GM10847 (cell line): Measurements from ENCODE around the gene ZNF485.
A peak's percentile ranks its signal among the peaks of the same experiment; 100 is the strongest.

Source experiments
- POLR2A ChIP-seq: IDR thresholded peaks from 2 replicates; pipeline ENCODE4 v1.6.1; 2011; ENCODE audit not compliant: insufficient read length; ENCODE audit errors: extremely low read depth

The ZNF485 gene

DNA sequence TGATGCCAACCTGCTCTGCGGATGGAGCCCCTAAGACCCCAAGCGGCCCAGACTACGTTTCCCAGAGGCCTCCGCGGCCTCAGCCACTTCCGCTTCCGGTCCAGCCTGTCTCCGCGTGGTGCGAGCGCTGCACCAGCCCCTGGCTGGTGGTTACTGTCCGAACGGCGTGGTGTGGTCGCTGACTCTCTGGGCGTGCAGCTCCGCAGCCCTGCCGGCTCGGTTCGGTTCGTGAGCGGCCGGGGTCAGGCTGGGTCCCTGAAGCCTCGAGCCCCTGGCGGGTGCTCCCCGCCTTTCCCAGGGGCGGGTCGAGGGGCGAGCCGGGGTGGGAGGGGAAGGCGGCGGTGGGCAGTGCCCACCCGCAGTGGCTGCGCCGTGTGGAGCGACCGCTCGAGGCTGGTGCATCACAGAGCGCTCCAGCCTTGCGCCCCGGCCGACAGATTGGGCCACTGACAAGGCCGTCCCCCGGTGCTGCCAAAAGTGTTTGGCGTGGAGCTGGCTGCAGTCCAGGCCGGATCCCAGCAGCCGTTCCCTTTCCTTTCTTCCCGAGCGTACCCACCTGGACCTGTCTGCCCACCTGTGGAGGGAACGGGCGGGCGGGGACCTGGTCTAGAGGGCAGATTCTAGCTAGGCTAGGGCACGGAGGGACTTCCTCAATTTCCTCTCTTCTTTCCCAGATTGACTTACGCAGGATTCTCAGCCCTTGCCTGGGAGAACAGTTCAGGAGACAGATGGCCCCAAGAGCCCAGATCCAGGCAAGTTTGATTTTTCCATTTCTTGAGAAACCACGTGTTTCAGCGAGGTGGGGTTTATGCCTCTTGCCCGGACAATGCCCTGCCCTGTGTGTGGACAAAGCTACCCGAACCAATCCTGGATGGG, at the start of gene ZNF485:
Gene ZNF485, plus strand, starts transcription at position 116 of the 876 bp plus-strand sequence. Its CDS starts 613 bp downstream, at position 729.
- TF ChIP-seq POLR2A: peak; percentile 84

GRCh38 chr10:43557214-43557613, 49.0 kb upstream of the ZNF485 start:
- no peak for TF ChIP-seq POLR2A

- no peak for TF ChIP-seq POLR2A
These were observed 36.6 kb upstream of the ZNF485 start for GRCh38 chr10:43569681-43570080.

GRCh38 chr10:43570971-43571370, 35.3 kb upstream of the ZNF485 start:
- no peak for TF ChIP-seq POLR2A

DNA sequence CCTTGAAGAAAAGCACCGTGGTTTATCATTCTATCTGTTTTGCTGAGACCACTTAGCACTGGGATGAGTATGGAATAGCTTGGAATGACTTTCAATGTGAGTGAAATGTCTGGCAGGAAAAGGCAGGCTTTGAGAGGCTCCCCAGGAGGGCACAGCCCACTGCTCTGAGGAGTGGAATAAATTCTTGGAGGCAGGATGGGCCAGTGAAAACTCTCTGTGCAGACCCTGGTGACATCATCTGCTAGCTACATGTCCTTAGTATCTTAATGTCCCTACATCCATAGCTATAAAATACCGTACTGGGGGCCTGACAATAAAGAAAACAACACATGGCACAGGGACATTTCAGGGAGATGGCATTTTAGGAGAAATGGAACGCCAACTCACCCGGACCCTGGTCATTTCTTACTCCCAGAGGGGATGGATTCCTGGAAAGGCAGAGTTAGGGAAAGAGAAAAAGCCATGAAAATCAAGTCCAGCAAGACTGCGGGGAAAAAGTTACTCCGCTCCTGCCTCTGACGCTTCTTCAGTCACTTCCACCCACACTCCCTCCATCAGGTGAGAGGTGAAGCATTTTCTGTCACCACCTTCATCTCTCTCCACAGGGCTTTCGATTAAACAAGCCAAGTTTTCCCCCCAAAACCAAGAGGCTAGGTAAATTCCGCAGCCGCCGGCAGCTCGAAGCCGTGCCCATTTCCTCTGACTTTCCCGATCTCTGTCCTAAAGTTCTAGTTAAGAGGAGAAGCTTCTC, 32.8 kb upstream of the ZNF485 start:
- no peak for TF ChIP-seq POLR2A

DNA sequence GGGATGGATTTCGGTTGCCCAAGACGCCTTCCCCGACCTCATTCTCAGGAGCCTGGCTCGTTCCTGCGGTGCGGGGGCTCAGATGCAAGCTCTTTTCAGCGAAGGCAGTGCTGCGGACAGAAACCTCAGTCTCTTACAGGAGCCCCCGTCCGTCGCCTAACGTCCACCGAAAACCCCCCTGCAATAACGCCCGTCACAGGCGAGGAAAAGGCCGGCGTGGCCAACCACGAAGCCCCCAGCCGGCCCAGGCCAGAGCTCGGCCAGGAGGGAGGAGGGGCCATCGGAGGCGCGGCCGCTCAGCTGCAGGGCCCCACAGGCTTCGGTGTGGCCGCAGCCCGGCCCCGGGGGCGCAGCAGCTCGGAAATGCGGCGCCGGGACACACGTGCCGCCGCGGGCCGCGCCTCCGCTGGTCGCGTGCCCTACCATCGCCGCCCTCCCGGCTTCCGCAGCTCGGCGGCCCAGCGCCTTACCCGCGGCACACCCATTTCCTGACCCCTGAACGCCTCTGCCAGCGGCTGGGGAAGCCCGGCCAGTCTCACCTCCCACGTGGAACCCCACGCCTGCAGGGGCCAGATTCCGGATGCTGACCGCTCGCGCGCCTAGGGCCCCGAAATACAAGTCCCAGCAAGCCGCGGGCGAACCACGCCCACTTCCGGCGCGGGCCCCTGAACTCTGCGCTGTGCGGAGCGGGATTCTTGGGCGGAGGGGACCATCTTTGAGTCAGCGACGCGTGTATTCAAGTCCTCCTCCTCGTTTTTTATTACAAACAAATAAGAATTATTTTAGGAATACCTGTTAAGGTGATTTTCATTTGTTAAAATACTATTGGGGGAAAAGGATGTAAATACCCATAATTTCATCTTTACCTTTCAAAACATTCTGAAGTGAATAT, 32.0 kb upstream of the ZNF485 start, which contains the start of gene ZNF239:
Gene ZNF239, minus strand, starts transcription at position 616 of the 892 bp plus-strand sequence. CDS start 16,537 bp downstream, outside the sequence.
- no peak for TF ChIP-seq POLR2A

DNA sequence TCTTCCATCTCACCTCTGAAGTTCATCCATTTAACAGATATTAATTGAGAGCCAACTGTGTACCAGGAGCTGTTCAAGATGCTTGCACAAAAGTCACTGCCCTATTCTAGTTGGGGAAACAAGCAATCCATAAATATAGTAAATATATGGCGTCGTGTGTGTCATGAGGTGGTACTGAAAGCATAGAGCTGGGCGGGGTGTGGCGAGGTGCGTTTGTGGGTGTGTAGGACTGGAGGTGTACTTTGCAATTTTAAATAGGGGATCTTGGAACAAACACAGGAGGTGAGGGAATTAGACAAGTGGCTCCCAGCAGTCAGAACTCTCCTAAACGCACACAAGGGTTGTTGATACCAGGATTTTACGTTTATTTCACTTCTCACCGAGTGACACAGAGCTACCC, 31.3 kb upstream of the ZNF485 start:
- no peak for TF ChIP-seq POLR2A

- no peak for TF ChIP-seq POLR2A
These were observed 30.2 kb upstream of the ZNF485 start for GRCh38 chr10:43576062-43576461.

- TF ChIP-seq POLR2A: no peak
These were observed 29.7 kb upstream of the ZNF485 start for GRCh38 chr10:43576580-43576979.

- no peak for TF ChIP-seq POLR2A
These were observed 22.2 kb upstream of the ZNF485 start for GRCh38 chr10:43584051-43584450.

GRCh38 chr10:43585046-43585445, 21.2 kb upstream of the ZNF485 start:
- TF ChIP-seq POLR2A: no peak

- no peak for TF ChIP-seq POLR2A
These were observed 20.1 kb upstream of the ZNF485 start for GRCh38 chr10:43585981-43586729.

- TF ChIP-seq POLR2A: no peak
These were observed 14.8 kb upstream of the ZNF485 start for GRCh38 chr10:43591303-43591904.
